CD4-positive, alpha-beta memory T cell (primary cell): ENCODE measurements around the gene CD99. TPM values are rescaled to one million over a fixed set of nuclear protein-coding genes. Genes with fewer than 3 reads are reported as not detected.
"Not testable (repeated sequence)": the region's sequence is repeated elsewhere in the genome, so short reads cannot be mapped to it uniquely, and the experiment has no call there.

Source experiments
- CTCF ChIA-PET: fragments of 350-600 bp; sonication (Branson Sonifier 250); formaldehyde crosslinking; loops from one replicate; lab custom pipeline; 2021; ENCODE audit warnings: inconsistent platforms; ENCODE audit not compliant: partially characterized antibody; lab: Charles Lee
- POLR2A ChIA-PET: fragments of 350-600 bp; sonication (Branson Sonifier 250); formaldehyde crosslinking; loops from one replicate; lab custom pipeline; 2021; ENCODE audit not compliant: partially characterized antibody; lab: Charles Lee
- DNase-seq, 5 donors: peaks; one replicate each; pipeline versions ENCODE4 v3.0.0 to v3.0.0-alpha.2; 2020 to 2022; ENCODE audit warnings: mixed read lengths in 1 of 5
- H3K27ac ChIP-seq: one replicate; pipeline ENCODE4 v1.7.0; 2013; ENCODE audit warnings: low read depth, low read length
- H3K27me3 ChIP-seq: 2 replicates; pipeline ENCODE4 v1.7.0; 2013; ENCODE audit warnings: mild to moderate bottlenecking, low read length, moderate library complexity; ENCODE audit not compliant: insufficient read depth
- H3K36me3 ChIP-seq: 2 replicates; pipeline ENCODE4 v1.7.0; 2013; ENCODE audit warnings: mild to moderate bottlenecking, low read length, moderate library complexity; ENCODE audit not compliant: insufficient read depth
- H3K4me1 ChIP-seq: 2 replicates; pipeline ENCODE4 v1.7.0; 2013; ENCODE audit warnings: mild to moderate bottlenecking, low read length, moderate library complexity; ENCODE audit not compliant: insufficient read depth
- H3K4me3 ChIP-seq, 2 donors: one replicate each; pipeline ENCODE4 v1.7.0; 2013; ENCODE audit warnings: low read length in 2 of 2, mild to moderate bottlenecking in 1 of 2
- H3K9me3 ChIP-seq, 2 donors: one replicate each; pipeline ENCODE4 v1.7.0; 2013; ENCODE audit warnings: low read length in 2 of 2, control low read depth in 1 of 2; ENCODE audit not compliant: control insufficient read depth in 1 of 2
- H3K27ac Mint-ChIP-seq, 7 donors: one replicate each; pipeline ENCODE4 v1.8.0; 2020 to 2021; ENCODE audit warnings: mixed read lengths in 7 of 7, mild to moderate bottlenecking in 6 of 7, inconsistent platforms in 3 of 7, moderate library complexity in 3 of 7
- H3K27me3 Mint-ChIP-seq, 2 donors: one replicate each; pipeline ENCODE4 v1.8.0; 2020 to 2021; ENCODE audit warnings: mixed read lengths in 2 of 2
- H3K36me3 Mint-ChIP-seq, 2 donors: one replicate each; pipeline ENCODE4 v1.8.0; 2020 to 2021; ENCODE audit warnings: mixed read lengths in 2 of 2, inconsistent platforms in 1 of 2, mild to moderate bottlenecking in 1 of 2
- H3K4me1 Mint-ChIP-seq, 4 donors: one replicate each; pipeline ENCODE4 v1.8.0; 2020 to 2021; ENCODE audit warnings: mixed read lengths in 4 of 4, mild to moderate bottlenecking in 1 of 4
- H3K4me3 Mint-ChIP-seq, 8 donors: one replicate each; pipeline ENCODE4 v1.8.0; 2020 to 2021; ENCODE audit warnings: mixed read lengths in 8 of 8, mild to moderate bottlenecking in 7 of 8, moderate library complexity in 6 of 8, inconsistent platforms in 3 of 8
- H3K9me3 Mint-ChIP-seq, 8 donors: one replicate each; pipeline ENCODE4 v1.8.0; 2020 to 2021; ENCODE audit warnings: mixed read lengths in 8 of 8, mild to moderate bottlenecking in 5 of 8, inconsistent platforms in 3 of 8, moderate library complexity in 1 of 8
- intact Hi-C: fragments of 100-400 bp; cut with micrococcal nuclease; formaldehyde crosslinking; loops from one replicate; pipeline ENCODE4 v1.15.1; 2023
- polyA plus RNA-seq, 2 donors: library from polyadenylated mRNA; unstranded; fragments of 300-500 nt; fragmentation: Illumina TruSeq; gene quantifications; one replicate each; pipeline ENCODE4 v1.2.3, GENCODE V29; 2021
- total RNA-seq, 2 experiments: library from RNA; stranded (reverse); gene quantifications; one replicate each; pipeline ENCODE4 v1.2.3, GENCODE V29; 2021

CD99 gene
- total and polyA plus RNA-seq, 4 experiments from 2014 or later: 283 to 400 (median 339) TPM

DNA sequence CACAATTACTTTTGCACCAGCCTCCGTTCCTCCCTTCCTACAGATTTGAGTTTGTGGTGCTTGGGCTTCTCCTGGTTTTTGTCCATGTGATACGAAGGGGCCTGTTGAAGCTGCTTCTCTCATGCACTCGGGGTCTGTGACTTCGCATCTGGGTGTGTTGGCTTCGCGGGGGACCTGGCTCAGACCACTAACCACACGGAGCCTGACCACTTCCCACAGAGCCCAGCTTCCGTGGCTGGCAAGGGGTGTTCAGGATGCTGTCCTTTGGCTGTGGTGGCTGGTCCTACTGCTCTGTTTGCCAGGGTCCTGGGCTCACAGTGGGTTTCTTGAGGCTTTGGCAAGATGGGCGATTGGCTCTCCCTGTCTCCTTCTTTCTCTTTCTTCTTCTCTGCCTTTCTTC is 41.0 kb downstream of the CD99 start:
- ChIA-PET CTCF (no interaction called here), POLR2A (no interaction called here)
- H3K4me3 ChIP-seq: no peak overlapping the region
- intact Hi-C loops: no loop called here
- no peak for DNase-seq
- Mint-ChIP-seq H3K9me3 (peaks cover 0 to 4% (median 0%) of the 10 kb centered on the region in 8 donors), H3K4me3 (no peak overlapping the region), H3K36me3 (peaks cover 50 to 69% of the 10 kb centered on the region in 2 donors), H3K4me1 (peaks cover 0 to 8% (median 7%) of the 10 kb centered on the region in 4 donors), H3K27me3 (no peaks in the 10 kb centered on the region), H3K27ac (peak overlapping the region in 4 of 7 donors; percentile 32 to 92 (median 75))
- H3K9me3 ChIP-seq: no peaks in the 10 kb centered on the region
- no peak overlapping the region for H3K27ac ChIP-seq
- no peaks in the 10 kb centered on the region for H3K27me3 ChIP-seq
- H3K36me3 ChIP-seq: peaks cover 47% of the 10 kb centered on the region
- H3K4me1 ChIP-seq: no peaks in the 10 kb centered on the region

DNA sequence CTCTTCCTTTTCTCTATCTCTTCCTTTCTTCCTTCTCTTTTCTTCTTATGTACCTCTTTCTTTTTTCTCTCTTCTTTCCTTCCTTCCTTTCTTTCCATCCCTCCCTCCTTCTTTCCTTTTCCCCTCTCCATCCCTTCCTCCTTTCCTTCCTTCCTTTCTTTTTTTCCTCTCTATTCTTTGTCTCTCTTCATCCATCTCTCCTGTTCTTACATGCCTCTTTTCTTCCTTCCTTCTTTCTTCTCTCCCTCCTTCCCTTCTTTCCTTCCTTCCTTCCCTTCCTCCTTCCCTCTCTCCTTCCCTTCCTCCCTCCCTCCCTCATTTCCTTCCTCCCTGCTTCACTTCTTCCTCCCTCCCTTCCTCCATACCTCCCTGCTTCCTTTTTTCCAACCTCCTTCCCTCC is 41.6 kb downstream of the CD99 start:
- no peak overlapping the region for H3K4me3 Mint-ChIP-seq
- H3K27me3 Mint-ChIP-seq: no peaks in the 10 kb centered on the region
- H3K36me3 ChIP-seq: peaks cover 42% of the 10 kb centered on the region
- DNase-seq: no peak
- CTCF ChIA-PET: no interaction called here
- H3K4me1 Mint-ChIP-seq: peaks cover 0 to 8% (median 7%) of the 10 kb centered on the region in 4 donors
- H3K36me3 Mint-ChIP-seq: peaks cover 49 to 66% of the 10 kb centered on the region in 2 donors
- H3K9me3 Mint-ChIP-seq: peaks cover 0 to 4% (median 0%) of the 10 kb centered on the region in 8 donors
- POLR2A ChIA-PET: no interaction called here
- no peak overlapping the region for H3K4me3 ChIP-seq
- intact Hi-C loops: no loop called here
- no peak overlapping the region for H3K27ac ChIP-seq
- H3K27ac Mint-ChIP-seq: peak overlapping the region in 4 of 7 donors; percentile 9 to 76 (median 58)
- no peaks in the 10 kb centered on the region for H3K9me3 ChIP-seq
- no peaks in the 10 kb centered on the region for H3K4me1 ChIP-seq
- no peaks in the 10 kb centered on the region for H3K27me3 ChIP-seq

DNA sequence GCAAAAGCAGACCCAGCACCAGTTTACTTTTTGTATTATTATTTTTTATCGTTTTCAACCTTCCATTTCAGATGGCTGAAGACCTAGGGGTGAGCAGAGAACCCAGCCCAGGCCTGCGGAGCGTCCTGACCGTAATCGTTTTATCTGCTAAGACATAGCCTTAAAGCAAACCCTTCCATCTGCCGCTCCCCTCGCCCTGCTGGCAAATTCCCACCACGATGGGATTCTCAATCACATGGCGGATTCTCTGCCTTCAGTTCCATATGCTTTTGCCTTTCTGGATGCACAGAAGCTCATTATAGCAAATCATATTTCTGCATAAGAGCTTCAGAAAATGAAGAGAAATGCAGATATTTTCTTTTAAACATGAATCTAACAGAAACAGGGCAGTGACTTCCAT is 42.2 kb downstream of the CD99 start:
- intact Hi-C loops: no loop called here
- Histone ChIP-seq H3K27me3 (no peaks in the 10 kb centered on the region), H3K4me3 (no peak overlapping the region), H3K9me3 (no peaks in the 10 kb centered on the region), H3K27ac (no peak overlapping the region), H3K36me3 (peaks cover 42% of the 10 kb centered on the region), H3K4me1 (no peaks in the 10 kb centered on the region)
- Mint-ChIP-seq H3K27ac (peak overlapping the region in 3 of 7 donors; percentile 15 to 83 (median 62)), H3K4me3 (no peak overlapping the region), H3K36me3 (peaks cover 50 to 67% of the 10 kb centered on the region in 2 donors), H3K4me1 (peaks cover 0 to 8% (median 8%) of the 10 kb centered on the region in 4 donors), H3K9me3 (peaks cover 0 to 4% (median 0%) of the 10 kb centered on the region in 8 donors), H3K27me3 (no peaks in the 10 kb centered on the region)
- no peak for DNase-seq
- CTCF ChIA-PET: no interaction called here
- POLR2A ChIA-PET: no interaction called here

DNA sequence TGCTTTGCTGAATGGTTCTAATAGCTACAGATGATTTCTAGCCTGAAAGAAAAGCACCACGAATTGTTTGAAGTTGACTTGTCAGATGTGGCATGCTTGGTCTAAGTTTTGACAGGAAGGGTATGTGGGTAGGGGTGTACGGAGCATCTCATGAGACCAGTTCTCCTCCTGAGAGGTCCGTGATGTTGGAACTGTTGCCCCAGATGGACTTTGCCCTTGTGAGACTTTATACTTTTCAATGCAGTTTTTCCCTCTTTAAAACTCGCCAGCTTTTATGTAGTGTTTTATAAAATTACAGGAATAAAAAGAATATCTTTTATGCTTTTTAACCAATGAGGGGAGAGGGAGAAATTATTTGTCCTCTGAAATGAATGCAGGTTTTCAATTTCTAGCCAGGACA is 44.2 kb downstream of the CD99 start:
- Histone ChIP-seq H3K27ac (no peak overlapping the region), H3K4me1 (no peaks in the 10 kb centered on the region), H3K9me3 (no peaks in the 10 kb centered on the region), H3K4me3 (no peak overlapping the region), H3K27me3 (no peaks in the 10 kb centered on the region), H3K36me3 (peaks cover 36% of the 10 kb centered on the region)
- no peak for DNase-seq
- Mint-ChIP-seq H3K36me3 (peaks cover 43 to 61% of the 10 kb centered on the region in 2 donors), H3K9me3 (peaks cover 0 to 4% (median 0%) of the 10 kb centered on the region in 8 donors), H3K4me3 (no peak overlapping the region), H3K27ac (peak overlapping the region in 1 of 7 donors; percentile 37), H3K27me3 (no peaks in the 10 kb centered on the region), H3K4me1 (peaks cover 0 to 8% (median 6%) of the 10 kb centered on the region in 4 donors)
- CTCF ChIA-PET: no interaction called here
- intact Hi-C loops: no loop called here
- POLR2A ChIA-PET: no interaction called here

DNA sequence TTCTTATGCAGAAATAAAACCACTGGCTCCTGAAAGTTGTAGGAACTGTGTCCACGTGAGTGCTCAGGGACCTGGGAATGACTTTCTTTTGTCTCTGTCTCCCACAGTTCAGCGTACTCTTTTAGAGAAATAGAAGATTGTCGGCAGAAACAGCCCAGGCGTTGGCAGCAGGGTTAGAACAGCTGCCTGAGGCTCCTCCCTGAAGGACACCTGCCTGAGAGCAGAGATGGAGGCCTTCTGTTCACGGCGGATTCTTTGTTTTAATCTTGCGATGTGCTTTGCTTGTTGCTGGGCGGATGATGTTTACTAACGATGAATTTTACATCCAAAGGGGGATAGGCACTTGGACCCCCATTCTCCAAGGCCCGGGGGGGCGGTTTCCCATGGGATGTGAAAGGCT is 49.6 kb downstream of the CD99 start:
- Histone ChIP-seq H3K27ac (no peak overlapping the region), H3K4me1 (no peaks in the 10 kb centered on the region), H3K27me3 (no peaks in the 10 kb centered on the region), H3K4me3 (no peak overlapping the region), H3K9me3 (no peaks in the 10 kb centered on the region), H3K36me3 (peaks cover 32% of the 10 kb centered on the region)
- no peak for DNase-seq
- Mint-ChIP-seq H3K4me3 (no peak overlapping the region), H3K36me3 (peaks cover 45 to 52% of the 10 kb centered on the region in 2 donors), H3K27ac (peak overlapping the region in 1 of 7 donors; percentile 7), H3K27me3 (no peaks in the 10 kb centered on the region), H3K4me1 (peaks cover 0 to 3% (median 1%) of the 10 kb centered on the region in 4 donors), H3K9me3 (peaks cover 0 to 3% (median 0%) of the 10 kb centered on the region in 8 donors)
- ChIA-PET CTCF (no interaction called here), POLR2A (no interaction called here)
- intact Hi-C loops: no loop called here

DNA sequence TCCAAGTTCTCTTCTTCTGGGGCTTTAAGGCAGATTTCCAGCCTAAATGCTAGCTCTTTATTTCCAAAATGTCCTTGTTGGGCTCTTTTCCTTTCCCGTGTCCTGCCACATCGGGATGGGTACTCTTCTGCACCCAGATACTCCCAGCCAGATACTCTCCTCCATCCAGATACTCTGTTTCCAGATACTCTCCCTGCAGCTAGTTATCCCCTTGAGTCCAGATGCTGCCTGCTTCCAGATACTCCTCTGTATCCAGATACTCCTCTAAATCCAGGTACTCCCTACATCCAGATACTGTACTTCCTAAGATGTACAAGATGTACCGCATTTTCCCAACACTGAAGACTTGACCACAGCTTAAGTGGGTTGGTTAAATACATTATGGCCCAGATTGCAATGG is 50.3 kb downstream of the CD99 start:
- Mint-ChIP-seq H3K36me3 (peaks cover 42 to 47% of the 10 kb centered on the region in 2 donors), H3K27me3 (no peaks in the 10 kb centered on the region), H3K9me3 (peaks cover 0 to 3% (median 0%) of the 10 kb centered on the region in 8 donors), H3K4me1 (peaks cover 0 to 8% (median 1%) of the 10 kb centered on the region in 4 donors), H3K4me3 (no peak overlapping the region), H3K27ac (peak overlapping the region in 3 of 7 donors; percentile 25 to 41 (median 36))
- ChIA-PET CTCF (no interaction called here), POLR2A (no interaction called here)
- Histone ChIP-seq H3K4me3 (no peak overlapping the region), H3K36me3 (peaks cover 31% of the 10 kb centered on the region), H3K9me3 (no peaks in the 10 kb centered on the region), H3K27ac (no peak overlapping the region), H3K27me3 (no peaks in the 10 kb centered on the region), H3K4me1 (no peaks in the 10 kb centered on the region)
- intact Hi-C loops: no loop called here
- no peak for DNase-seq

DNA sequence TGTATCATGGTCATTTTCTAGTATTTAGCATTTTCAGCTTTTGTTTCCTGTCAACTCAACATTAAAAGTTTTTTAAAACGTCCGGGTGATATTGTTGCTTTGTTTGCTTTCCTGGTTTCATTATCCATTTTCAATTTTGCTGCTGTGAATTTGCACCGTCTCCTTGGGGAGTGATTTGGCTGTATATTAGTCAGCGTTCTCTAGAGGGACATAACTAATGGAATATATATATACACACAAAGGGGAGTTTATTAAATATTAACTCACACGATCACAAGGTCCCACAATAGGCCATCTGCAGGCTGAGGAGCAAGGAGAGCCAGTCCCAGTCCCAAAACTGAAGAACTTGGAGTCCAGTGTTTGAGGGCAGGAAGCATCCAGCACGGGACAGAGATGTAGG is 55.2 kb downstream of the CD99 start:
- CTCF ChIA-PET, H3K27ac ChIP-seq, DNase-seq, H3K4me1 Mint-ChIP-seq, H3K4me3 ChIP-seq, H3K9me3 Mint-ChIP-seq, H3K9me3 ChIP-seq, H3K4me3 Mint-ChIP-seq, H3K36me3 ChIP-seq, H3K27me3 Mint-ChIP-seq, H3K4me1 ChIP-seq, POLR2A ChIA-PET, H3K27me3 ChIP-seq, intact Hi-C loops: not testable (repeated sequence)
- H3K27ac Mint-ChIP-seq: peak overlapping the region in 1 of 7 donors; percentile 19
- H3K36me3 Mint-ChIP-seq: peaks cover 19 to 22% of the 10 kb centered on the region in 2 donors
